Posterior vena cava (tissue), 2 donors: Measurements from ENCODE around the gene CORO6. TPM values are rescaled to one million over a fixed set of nuclear protein-coding genes. Genes with fewer than 3 reads are reported as not detected.

Source experiments
- DNase-seq: peaks from one replicate; pipeline ENCODE4 v3.0.0-alpha.2; 2020; ENCODE audit warnings: low spot score
- intact Hi-C, 2 donors: fragments of 100-400 bp; cut with DNase I; formaldehyde crosslinking; loops; one replicate each; pipeline versions ENCODE4 v1.14.1 to v1.14.2; 2022 to 2023
- total RNA-seq, 2 donors: library from RNA; stranded (reverse); fragmentation: NEBNext Ultra II Directional; extraction: Animal tissue kit (Norgen Biotek cat#: 25700); gene quantifications; one replicate each; pipeline ENCODE4 v1.2.1, GENCODE V29; 2021
- donor health status: DM: yes; HTN: yes; CAD: no.
- donor health status: DM: yes; HTN: yes; CAD: no.

Gene CORO6
- total RNA-seq, 2 donors from 2014 or later, result 26.7 to 31.6 TPM

GRCh38 chr17:29584452-29585079 is 38.1 kb downstream of the CORO6 start:
- intact Hi-C loops, result no loop called here

DNA sequence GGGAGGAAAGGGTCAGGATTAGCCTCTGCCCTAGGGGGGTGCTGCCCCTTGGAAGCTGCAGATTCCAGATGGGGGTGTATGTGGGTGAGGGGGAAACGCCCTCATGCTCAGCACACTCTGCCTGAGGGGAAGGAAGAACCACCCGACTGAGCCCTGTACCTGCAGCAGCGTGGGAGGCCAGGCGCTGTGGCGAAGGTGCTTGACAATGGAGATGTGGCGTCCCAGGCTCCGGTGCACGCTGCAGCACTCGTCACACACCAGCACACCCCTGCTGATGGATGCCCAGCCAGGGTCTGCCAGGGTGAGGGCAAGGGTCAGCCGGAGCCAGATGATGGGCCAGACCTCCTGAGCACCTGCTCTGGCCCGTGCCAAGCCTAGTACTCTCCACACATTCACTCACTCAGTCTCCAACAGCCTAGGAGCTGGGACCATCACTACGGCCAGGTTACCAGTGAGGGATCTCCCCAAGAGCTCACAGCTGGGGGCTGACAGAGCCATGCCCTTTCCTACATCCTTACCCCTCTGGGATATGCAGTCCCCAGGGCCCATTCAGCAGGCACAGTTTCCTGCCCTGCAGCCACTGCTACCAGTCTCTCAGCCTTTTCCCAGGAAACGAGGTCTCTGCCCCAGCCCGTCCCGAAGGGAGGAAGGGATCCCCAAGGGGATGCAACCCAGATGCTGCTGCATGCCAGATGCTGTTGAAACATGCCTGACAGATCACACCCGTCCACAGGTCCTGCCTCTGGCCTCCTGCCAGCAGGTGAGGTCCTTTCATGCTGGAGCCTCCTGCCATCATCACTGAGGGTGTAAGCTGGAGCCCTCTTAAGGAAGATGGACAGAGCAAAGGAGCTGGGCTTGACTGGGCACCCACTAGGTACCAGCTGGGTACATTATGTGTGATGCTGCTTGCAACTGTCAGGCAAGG is 39.1 kb downstream of the CORO6 start:
- intact Hi-C loops, result no loop called here
- DNase-seq, result no peak

More at GRCh38 chr17:29584452-29585079, 38.1 kb downstream of the CORO6 start:
- no peak for DNase-seq

DNA sequence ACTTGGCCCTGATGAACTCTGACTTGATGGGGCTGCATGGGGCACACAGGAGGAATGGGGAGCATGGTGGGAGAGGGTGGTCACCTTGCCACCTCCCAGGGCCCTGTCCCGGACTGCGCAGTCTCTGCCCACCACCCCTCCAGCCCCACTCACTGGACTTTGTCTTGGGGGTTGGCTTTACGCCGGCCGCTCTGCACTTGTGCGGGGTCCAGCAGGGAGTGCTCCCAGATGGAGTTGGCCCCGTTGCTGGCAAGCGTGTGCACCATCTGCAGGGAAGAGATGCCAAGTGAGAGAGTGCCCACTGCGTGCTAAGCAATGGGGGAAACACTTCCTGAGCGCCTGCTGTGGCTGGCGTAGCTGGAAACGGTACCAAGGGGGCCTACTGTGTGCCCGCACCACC is 39.9 kb downstream of the CORO6 start:
- intact Hi-C loops, result no loop called here
- no peak for DNase-seq

GRCh38 chr17:29582254-29582765 is 40.4 kb downstream of the CORO6 start:
- DNase-seq, result peak; percentile 68
- intact Hi-C loops, result no loop called here

DNA sequence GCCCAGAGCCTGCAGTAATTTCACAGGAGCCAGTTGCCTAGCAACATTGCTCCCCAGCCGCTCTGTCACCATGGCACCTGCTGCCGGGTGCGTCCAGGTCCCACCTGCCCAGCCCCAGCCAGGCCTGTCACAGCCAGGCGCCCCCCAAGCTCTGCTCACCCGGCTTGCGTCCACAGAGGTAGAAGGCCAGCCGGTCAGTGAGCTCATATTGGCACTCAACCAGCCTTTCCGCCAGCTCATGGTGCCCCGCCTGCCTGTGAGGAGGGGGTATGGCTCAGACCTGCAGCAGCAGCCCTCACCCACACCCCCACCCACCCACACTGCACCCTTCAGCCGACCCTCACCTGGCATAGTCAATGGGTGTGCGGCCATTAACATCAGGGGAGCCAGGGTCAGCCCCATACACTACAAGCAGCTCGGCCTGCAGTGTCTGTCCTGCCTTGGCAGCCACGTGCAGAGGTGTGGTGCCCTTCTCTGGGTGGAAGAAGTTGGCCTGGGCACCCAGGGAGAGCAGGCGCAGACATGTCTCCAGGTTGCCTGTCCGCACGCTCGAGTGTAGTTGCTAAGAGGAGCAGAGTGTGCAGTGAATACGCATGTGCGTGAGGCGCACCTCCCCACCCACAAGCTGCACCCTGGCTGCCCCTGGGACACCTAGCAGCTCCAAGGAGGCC is 41.0 kb downstream of the CORO6 start:
- no peak for DNase-seq
- intact Hi-C loops, result no loop called here

DNA sequence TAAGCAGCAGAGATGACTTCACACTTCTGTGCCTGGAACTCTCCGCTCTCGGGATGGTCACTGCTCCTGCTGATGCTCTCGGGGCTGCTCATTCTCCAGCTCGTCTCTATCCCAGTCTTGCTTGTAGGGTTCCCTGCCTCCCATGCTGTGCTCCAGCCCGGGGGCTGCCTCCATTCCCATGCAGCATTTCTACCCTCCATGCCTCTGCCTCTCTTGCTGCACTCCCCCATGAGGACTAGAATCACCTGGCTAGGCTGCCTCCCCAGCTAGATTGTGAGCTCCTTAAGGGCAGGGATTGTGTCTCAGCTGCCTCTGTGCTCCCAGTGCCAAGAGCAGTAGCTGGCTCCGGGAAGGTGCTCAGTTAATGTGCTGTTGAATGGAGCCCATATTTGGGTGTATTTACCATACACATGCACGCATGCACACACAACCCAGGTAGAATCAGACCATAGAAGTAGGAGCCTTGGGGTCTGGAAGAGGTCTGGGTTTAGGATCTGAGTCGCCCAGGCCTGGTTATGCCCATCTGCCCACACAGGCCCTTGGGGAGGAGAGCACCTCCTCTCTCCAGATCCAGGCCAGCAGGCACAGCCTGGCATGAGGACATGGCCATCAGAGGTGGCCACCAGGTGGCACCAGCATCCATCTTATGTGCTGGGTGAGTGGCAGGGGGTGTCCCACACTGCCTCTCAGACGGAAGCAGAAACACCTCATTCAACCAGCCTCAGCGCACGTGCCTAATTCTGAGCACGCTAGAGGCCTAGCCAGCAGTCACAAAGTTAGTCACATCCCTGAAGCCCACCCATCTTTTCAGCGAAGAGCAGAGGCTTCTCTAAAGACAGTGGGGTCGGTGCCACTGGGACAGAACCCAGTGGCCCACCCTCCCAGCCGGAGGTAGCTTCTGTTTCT is 42.6 kb downstream of the CORO6 start:
- peak; percentile 94 for DNase-seq
- intact Hi-C loops, result no loop called here

GRCh38 chr17:29578626-29579485 is 43.9 kb downstream of the CORO6 start:
- peak; percentile 54 for DNase-seq
- intact Hi-C loops, result no loop called here

DNA sequence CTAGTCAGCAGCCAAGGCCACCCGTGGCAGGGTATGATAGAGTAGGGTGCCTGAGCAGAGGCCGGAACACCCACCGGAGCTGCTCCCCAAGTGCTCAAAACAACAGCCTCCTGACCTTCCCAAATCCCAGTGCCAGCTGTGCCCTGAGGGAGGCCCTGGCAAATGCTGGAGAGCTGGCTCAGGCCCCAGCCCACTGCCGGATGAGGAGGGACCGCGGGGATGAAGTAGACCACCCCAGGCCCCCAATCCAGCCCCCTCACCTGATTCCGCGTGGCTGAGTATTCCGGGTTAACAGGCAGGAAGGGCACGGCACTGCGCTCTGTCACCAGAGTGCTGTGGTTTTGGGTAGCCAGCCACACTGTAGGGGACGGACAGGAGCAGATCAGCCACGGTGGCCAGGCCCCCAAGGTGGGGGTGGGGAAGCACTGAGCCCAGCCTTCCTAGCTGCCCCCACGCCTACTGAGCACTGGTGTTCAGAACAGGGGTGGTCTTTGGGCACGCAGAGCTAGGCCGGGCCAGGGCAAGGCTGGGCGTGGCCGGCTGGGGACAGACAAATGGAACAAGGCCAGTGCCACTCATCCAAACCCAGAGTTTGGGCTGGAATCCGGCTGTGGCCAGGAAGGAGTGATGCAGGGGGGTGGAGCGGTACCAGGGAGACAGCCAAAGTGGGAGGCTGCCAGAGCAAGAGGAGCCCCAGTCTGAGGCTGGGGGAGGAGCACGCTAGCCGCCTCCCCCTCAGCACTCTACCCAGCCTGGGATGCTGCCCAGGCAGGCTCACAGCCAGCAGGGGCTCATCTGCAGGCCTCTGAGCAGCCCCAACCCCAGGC is 45.1 kb downstream of the CORO6 start:
- intact Hi-C loops, result no loop called here
- peak; percentile 85 for DNase-seq

DNA sequence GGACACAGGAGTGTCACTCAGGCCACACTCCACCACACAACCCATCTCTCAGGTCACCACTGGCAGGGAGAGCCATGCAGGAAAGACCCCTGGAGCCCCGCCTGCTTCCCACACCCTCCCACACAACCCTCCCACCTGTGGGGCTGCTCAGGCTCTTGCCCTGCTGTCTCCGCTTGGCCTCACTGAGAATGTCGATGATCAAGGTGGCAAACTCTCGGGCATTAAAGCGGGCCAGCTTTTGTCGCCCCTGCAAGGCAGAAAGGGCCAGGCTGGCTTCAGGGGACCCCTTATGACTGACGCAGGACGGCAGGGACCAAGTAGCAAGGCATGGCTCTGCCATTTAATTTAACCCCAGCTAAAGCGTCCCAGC is 45.7 kb downstream of the CORO6 start:
- no peak for DNase-seq
- intact Hi-C loops, result no loop called here

- intact Hi-C loops, result no loop called here
- peak; percentile 79 for DNase-seq
These were observed 46.3 kb downstream of the CORO6 start for GRCh38 chr17:29576214-29577000.

DNA sequence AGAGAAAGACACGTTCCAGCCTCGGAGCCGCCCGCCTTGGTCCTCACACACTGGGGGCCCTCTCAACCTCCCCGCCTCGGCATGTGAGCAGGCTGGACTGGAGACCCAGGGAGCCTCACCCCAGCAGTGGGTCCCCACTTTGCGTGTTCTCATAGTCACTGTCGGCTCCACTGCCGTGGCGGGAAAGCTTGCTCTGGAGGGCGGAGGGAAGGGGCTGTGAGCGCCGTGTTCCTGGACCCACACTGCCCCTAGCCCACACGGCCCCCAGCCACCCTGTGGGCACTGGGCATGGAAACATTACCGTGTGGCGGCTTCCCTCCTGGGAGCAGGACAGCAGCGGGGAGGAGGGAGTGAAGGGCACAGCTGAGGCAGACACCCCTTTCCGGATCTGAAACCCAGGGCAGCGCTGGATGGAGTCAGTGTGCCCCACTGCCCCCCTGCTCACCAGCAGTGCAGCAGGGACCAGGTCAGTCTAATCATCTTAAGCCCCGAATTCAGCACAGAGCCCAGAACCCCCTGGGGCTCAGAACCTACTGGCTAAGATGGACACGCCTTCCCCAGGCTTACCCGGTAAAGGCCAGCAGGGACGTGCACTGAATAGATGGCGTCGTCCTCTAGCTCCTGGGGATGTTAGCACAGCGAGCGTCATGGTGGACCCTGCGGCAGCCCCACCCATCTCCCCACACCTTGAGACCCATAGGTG is 47.0 kb downstream of the CORO6 start:
- peak; percentile 66 for DNase-seq
- intact Hi-C loops, result no loop called here

DNA sequence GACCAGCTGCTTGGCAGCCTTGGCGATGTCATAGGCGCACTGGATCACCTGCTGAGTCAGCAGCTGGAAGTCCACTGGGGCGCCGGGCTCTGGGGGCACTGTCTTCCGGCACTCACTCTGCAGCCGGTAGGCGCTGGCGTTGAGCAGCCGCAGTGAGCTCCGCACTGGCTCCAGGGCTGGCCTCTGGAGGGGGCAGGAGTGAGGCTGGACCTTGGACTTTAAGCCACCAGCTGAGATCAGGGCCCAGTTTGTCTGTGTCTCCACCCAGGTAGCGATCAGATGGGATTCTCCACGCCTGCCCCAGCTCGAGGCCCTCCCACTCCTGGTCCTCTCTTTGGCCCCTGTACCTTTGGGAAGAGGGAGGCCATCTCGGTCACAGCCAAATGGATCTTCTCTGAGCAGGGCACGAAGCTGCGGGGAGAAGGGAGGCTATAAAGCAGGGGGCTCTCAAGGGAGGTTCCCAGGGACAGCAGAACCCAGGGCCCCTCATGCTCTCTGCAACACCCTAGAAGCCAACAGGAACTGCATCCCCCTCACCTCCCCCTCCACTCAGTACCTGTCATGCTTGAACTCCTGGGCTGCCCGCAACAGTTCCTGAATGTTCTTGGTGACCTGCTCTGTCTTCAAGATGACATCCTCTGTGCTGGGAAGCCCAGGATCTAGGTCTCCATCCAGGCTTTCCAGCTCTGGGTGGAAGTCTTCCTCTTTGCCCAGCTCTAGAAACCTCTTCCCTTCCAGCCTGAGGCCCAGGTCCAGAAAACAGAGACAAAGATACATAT is 47.8 kb downstream of the CORO6 start:
- intact Hi-C loops, result no loop called here
- peak; percentile 77 for DNase-seq

GRCh38 chr17:29573871-29574731 is 48.6 kb downstream of the CORO6 start:
- intact Hi-C loops, result no loop called here
- peak; percentile 75 for DNase-seq

DNA sequence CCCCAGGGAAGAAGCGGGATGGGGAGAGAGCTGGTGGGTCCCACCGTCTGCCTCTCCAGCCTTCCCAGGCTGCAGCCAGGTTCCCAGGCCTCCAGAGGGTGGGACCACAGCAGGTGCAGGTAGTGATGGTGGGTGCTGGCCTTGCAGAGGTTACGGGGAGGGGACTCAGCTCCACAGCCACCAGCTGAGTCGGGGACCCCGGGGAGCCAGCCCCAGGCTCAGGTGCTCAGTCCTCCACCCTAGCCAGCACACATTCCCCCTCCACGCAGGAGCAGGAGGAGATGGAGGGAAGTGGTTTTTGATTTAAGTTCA is 49.2 kb downstream of the CORO6 start:
- intact Hi-C loops, result no loop called here
- DNase-seq, result peak; percentile 71
